Thyroid gland (tissue), 4 donors: ENCODE results near the gene TRPV3.

Experiments
- CTCF ChIP-seq, 6 experiments: fragments of 200-600 bp in 3 of 6; fragments of 450-650 bp in 3 of 6; sonication (generic) in 3 of 6; IDR thresholded peaks; one replicate each; pipeline ENCODE4 v1.5.1; 2016 to 2019; ENCODE audit warnings: antibody characterized with exemption in 6 of 6, mild to moderate bottlenecking in 2 of 6, inconsistent platforms in 1 of 6, moderate library complexity in 1 of 6
- POLR2A ChIP-seq, 2 donors: fragments of 450-650 bp; IDR thresholded peaks; one replicate each; pipeline ENCODE4 v1.6.1; 2017; ENCODE audit warnings: antibody characterized with exemption in 2 of 2, mild to moderate bottlenecking in 2 of 2, moderate library complexity in 1 of 2

- TF ChIP-seq CTCF (IDR thresholded peaks at IDR 0.05) (no peak), POLR2A (IDR thresholded peaks at IDR 0.05) (no peak)
These were observed 49.7 kb downstream of the TRPV3 start for GRCh38 chr17:3507869-3508268.
